PFSK-1 (cell line): ENCODE data around the gene RAB7A.

Experiments
- FOXP2 ChIP-seq: optimal IDR thresholded peaks from 2 replicates; pipeline ENCODE3; 2011; ENCODE audit warnings: borderline replicate concordance, control low read depth, inconsistent platforms; ENCODE audit not compliant: insufficient read depth; ENCODE audit errors: extremely low read length, extremely low read depth
- POLR2AphosphoS5 ChIP-seq: IDR thresholded peaks from 2 replicates; pipeline ENCODE4 v1.6.1; 2012; ENCODE audit warnings: low read depth, mild to moderate bottlenecking, control low read depth, low read length, moderate library complexity
- SIN3A ChIP-seq: IDR thresholded peaks from 2 replicates; pipeline ENCODE4 v1.6.1; 2012; ENCODE audit warnings: mild to moderate bottlenecking, low read length, moderate library complexity, borderline replicate concordance; ENCODE audit not compliant: insufficient read depth
- TAF1 ChIP-seq: IDR thresholded peaks from 2 replicates; pipeline ENCODE4 v1.6.1; 2012; ENCODE audit warnings: low read length, control low read depth, borderline replicate concordance; ENCODE audit not compliant: insufficient read depth
- TF ChIP-seq, protein P1 (sequence below), 2 experiments: IDR thresholded peaks; 2 replicates each; pipeline versions ENCODE4 v1.6.1 to v1.8.0; 2011 to 2012; ENCODE audit warnings: low read depth in 2 of 2, low read length in 2 of 2, control low read depth in 1 of 2, inconsistent platforms in 1 of 2, mild to moderate bottlenecking in 1 of 2, moderate library complexity in 1 of 2; ENCODE audit not compliant: insufficient read depth in 1 of 2

The RAB7A gene

DNA sequence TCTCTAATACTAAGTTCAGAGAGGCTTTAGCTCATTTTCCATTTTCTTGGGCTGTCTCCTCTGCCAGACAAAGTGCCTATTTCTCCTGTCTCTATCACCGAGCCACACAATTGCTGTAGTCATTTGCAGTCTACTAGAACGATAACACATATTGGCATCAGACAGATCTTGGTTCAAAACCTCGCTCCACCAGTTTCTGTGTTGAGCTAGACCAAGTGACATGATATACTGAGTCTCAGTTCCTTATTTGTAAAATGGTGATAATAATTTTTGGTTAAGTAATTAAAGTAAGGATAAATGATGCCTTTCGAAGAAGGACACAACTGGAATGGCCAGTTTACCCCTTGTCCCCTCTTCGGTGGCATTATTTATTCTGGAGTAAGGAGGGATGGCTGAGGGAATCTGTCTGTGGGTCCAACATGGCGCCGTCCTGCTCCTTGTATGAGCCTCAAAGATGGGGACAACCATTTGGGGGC is 398 bp upstream of the RAB7A start:
- TF ChIP-seq, protein P1, sequence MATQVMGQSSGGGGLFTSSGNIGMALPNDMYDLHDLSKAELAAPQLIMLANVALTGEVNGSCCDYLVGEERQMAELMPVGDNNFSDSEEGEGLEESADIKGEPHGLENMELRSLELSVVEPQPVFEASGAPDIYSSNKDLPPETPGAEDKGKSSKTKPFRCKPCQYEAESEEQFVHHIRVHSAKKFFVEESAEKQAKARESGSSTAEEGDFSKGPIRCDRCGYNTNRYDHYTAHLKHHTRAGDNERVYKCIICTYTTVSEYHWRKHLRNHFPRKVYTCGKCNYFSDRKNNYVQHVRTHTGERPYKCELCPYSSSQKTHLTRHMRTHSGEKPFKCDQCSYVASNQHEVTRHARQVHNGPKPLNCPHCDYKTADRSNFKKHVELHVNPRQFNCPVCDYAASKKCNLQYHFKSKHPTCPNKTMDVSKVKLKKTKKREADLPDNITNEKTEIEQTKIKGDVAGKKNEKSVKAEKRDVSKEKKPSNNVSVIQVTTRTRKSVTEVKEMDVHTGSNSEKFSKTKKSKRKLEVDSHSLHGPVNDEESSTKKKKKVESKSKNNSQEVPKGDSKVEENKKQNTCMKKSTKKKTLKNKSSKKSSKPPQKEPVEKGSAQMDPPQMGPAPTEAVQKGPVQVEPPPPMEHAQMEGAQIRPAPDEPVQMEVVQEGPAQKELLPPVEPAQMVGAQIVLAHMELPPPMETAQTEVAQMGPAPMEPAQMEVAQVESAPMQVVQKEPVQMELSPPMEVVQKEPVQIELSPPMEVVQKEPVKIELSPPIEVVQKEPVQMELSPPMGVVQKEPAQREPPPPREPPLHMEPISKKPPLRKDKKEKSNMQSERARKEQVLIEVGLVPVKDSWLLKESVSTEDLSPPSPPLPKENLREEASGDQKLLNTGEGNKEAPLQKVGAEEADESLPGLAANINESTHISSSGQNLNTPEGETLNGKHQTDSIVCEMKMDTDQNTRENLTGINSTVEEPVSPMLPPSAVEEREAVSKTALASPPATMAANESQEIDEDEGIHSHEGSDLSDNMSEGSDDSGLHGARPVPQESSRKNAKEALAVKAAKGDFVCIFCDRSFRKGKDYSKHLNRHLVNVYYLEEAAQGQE (IDR thresholded peaks at IDR 0.05; ENCODE audit: insufficient read depth in 1 of 2, low read depth in 2 of 2, low read length in 2 of 2), result no peak
- no peak for TF ChIP-seq SIN3A
- TF ChIP-seq POLR2AphosphoS5, result no peak
- TF ChIP-seq TAF1, result no peak
- no peak for TF ChIP-seq FOXP2

DNA sequence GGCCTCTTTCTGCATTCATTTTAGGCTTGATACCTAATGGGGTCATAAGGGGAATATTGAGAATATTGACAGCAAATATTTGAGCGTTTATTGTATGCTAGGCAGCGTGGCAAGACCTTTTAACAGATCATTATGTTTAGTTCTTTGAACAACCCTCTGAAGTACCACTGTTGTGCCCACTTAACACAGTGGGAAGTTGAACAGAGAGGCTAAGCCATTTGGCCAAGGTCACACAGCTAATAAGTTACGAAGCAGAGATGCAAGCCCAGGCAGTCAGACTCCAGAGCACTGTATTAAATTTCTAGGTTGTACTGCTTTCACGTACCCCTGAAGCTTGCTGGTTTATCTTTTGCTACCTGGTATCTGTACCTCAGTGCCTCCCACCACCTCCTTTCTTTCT is 1.1 kb downstream of the RAB7A start:
- TF ChIP-seq POLR2AphosphoS5 (no peak), TAF1 (no peak), SIN3A (no peak), FOXP2 (no peak)
- TF ChIP-seq, protein P1 (IDR thresholded peaks at IDR 0.05; ENCODE audit: insufficient read depth in 1 of 2, low read depth in 2 of 2, low read length in 2 of 2), result no peak

DNA sequence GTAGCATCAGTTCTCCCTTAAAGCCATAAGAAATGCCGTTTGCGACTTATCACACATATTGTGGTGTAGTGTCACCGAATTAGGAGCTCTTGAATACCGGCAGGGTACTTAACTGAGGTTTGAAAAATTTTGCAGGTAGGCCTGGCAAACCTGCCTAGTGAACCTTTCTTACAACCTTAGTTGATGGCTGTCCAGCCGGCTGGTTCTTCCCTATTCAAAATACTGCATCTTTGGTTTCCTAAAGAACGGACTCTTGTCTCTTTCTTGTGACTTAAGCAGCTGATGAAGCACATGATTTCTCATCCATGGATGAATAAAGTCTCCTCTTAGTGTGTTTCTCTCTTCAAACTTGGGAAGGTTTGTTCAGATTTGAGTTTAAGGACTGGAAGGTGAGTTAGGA is 1.5 kb downstream of the RAB7A start:
- TF ChIP-seq SIN3A (no peak), POLR2AphosphoS5 (no peak), FOXP2 (no peak), TAF1 (no peak)
- TF ChIP-seq, protein P1 (IDR thresholded peaks at IDR 0.05; ENCODE audit: insufficient read depth in 1 of 2, low read depth in 2 of 2, low read length in 2 of 2), result no peak

DNA sequence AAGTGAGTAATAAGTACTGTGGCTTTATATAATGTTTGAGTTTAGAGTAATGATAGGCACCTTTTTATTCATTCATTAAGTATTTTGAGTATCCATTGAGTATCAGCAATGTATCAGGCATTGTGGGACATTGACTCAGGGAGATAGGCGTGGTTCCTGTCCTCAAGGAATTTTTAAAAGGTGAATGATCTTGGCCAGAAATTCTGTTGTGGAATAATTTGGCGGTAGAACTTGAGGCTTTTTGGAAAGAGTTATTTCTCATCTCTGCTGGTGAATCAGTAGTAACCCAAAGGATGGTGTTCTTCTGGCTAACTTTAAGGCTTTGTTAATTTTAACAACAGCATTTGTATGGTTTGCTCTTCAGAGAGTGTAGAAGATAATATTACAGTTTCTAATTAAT is 2.0 kb downstream of the RAB7A start:
- TF ChIP-seq TAF1, result no peak
- no peak for TF ChIP-seq FOXP2
- no peak for TF ChIP-seq SIN3A
- TF ChIP-seq, protein P1 (IDR thresholded peaks at IDR 0.05; ENCODE audit: insufficient read depth in 1 of 2, low read depth in 2 of 2, low read length in 2 of 2), result no peak
- TF ChIP-seq POLR2AphosphoS5, result no peak

DNA sequence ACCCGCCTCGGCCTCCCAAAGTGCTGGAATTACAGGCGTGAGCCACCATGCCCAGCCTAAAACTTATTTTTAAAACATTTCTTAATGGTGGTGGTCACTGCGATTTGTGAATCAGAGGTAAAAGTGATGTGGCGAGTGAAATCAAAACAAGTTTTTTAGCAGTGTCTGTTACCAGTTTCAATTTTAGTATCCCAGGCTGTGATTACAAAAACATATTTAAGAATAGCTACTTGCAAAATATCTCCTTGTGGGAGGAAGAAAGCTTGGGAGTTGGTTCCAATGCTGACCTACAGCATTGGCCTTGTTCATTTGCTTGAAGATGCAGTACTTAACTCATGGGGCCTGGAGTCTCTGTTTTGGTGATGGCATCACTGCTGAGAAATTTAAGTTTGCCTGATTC is 4.5 kb downstream of the RAB7A start:
- TF ChIP-seq SIN3A (no peak), FOXP2 (no peak), TAF1 (no peak), POLR2AphosphoS5 (no peak)
- TF ChIP-seq, protein P1 (IDR thresholded peaks at IDR 0.05; ENCODE audit: insufficient read depth in 1 of 2, low read depth in 2 of 2, low read length in 2 of 2), result no peak
